Measurements from ENCODE around the gene NBL1.

Gene NBL1

GRCh38 chr1:19643602-19644394, at the start of gene NBL1:
NBL1 (plus strand) TSS chr1:19644311; CDS start chr1:19655031, 10,720 bp downstream.
- DNase-seq (ENCODE audit: low read depth, low spot score) = peak; percentile 49

DNA sequence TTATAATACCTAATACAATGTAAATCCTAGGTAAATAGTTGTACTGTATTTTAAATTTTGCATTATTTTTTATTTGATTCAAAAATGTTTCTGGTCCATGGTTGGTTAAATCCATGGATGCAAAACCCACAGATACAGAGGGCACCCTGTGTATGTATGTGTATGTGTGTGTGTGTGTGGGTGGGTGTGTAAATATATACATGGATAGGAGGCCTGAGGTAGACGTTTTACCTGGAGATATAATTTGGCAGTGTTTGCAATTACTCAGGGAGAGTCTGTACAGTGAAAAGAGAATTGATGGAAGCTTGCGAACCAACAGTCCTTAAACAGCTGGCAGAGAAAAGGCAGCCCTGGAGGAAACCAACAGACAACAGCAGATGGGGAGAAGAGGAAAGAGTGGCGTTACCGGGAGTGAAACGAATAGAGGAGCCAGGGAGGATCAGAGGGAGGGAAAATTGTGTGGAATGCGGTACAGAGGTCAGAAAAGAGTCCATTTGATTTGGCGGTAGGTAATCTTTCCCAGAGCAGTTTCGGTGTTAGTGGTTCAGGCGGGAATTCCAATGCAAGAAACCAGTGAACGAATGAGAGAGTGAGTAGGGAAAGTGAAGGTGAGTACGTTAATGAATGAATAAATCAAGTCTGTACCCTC, 47.9 kb upstream of the NBL1 start:
- no peak for DNase-seq (ENCODE audit: low read depth, low spot score)

- peak; percentile 89 for DNase-seq (ENCODE audit: low read depth, low spot score)
Measured at GRCh38 chr1:19596714-19597495, 47.2 kb upstream of the NBL1 start.

GRCh38 chr1:19597496-19598309, 46.4 kb upstream of the NBL1 start:
- no peak for DNase-seq (ENCODE audit: low read depth, low spot score)

DNA sequence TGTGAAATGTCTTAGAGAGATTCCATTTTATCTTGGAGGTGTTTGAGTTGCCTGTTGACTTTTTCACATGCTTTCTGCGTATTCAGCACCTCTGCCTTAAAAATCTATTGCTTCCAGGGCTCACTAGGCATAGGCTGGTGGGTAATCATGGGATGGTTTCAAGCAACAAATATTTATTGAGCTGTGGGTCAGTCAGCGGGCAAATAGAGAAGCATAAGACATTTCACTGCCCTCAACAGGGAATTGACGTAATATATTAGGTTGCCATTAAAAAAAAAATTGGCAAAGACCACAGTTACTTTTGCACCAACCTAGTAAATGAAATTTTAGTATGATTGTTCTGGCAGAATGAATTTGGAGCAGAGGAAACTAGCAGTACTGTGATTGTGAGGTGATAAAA, 44.3 kb upstream of the NBL1 start:
- no peak for DNase-seq (ENCODE audit: low read depth, low spot score)

DNA sequence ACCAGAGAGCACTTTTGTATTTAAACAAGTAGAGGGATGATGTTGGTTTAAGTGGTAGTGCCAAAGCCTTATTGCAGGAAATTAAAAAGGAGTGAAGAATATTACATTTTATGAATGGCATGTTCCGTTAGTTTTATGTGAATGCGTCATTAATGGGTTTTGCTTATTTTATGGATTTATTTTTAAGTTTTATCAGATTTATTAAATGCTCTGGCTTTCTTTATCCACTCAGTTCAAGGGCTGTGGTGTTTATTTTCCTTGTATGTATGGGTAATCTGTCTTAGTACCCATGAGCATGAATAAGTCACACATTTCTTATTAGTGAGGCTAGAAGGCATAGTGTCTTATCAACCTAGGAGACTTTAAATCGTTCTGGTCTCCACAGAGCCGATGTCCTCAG, 41.6 kb upstream of the NBL1 start:
- DNase-seq (ENCODE audit: low read depth, low spot score) = no peak

DNA sequence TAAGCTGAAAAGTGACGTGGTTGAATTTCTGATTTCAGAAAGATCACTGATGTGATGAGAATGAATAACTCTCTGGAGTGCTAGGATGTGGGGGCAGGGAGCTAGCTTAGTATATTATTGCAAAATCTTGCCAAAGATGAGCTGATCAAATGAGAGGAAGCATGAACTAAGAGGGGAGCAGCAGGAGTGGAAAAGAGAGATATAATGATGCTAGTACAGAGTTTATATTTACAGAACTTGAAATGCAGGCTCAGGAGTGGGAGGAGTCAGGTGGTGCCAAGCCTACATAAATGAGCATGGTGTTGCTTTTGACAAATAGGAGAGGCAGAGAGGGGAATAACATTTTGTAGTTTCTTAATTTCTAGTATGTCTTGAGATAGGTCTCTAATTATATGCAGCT, 38.1 kb upstream of the NBL1 start:
- no peak for DNase-seq (ENCODE audit: low read depth, low spot score)

DNA sequence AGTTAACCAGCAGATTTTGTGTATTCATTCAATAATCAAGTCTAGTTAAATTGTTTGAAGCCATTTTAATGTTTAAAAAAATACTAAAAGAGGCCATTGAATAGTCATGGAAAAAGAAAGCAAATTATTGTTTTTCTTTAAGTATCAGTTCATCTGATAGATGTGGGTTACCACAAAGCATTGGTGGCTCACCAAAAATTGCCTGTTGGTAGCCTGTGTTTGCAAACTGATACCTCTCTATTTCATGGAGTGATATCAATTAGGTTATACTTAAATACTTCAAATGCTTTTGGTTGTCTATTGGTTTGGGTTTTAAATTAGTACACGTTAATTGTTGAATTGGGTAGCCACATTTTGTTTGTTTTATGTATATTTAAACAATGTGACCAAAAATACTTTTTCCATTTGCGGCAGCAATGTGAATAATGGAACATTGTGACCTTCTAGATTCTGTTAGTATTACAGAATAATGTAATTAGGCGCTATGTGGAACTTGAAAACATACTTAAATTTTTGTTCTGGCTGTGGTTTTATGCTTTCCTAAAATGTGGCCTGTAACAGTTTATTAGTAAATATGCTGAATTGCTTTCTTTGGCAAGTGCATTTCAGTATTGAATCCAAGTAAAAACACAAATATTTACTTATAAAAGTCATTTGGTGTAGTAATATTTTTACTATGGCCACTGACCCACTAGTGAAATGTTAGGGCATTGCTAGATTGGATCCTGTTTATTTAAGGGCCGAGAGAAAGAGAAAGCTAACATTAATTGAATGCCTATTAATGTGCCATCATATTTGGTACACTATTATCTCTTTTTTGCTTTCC, 37.1 kb upstream of the NBL1 start:
- peak; percentile 18 for DNase-seq (ENCODE audit: low read depth, low spot score)

GRCh38 chr1:19608232-19608631, 35.9 kb upstream of the NBL1 start:
- no peak for DNase-seq (ENCODE audit: low read depth, low spot score)

- no peak for DNase-seq (ENCODE audit: low read depth, low spot score)
Measured at GRCh38 chr1:19610282-19610981, 33.7 kb upstream of the NBL1 start.

DNA sequence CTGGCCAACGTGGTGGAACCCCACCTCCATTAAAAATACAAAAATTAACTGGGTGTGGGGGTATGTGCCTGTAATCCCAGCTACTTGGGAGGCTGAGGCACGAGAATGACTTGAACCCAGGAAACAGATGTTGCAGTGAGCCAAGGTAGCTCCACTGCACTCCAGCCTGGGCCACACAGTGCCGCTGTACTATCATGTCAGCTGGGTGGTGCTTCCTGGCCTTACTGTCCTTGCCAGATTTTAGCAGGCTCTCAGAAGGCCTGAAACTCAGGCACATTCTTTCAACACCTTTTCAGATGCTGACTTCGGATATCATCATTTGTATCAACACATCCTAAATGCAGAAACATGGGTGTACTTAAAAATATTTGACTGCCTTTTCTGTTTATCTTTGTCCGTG, 31.6 kb upstream of the NBL1 start:
- no peak for DNase-seq (ENCODE audit: low read depth, low spot score)

DNA sequence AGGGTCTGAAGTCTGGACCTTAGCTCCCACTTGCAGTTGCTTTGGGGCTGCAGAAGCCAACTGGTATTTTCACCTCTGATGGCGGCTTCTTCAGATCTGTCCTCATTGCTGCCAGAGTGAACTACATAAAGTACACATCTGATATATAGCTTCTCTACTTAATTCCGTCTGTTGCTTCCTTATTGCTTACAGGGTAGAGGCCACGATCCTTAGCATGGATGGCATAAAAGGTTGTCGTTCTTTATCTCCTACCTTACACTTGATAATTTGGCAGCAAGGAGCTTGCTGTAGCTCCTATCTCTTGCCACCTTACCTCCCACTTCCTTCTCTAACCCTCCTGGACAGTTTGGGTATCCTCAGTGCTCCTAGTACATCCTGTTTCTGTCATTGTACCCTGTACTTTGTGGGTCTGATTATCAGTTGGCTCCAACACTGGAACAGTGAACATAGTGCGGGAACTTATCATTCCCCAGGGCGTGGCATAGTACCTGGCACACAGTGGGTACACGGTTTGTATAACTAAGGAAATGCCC, 30.9 kb upstream of the NBL1 start:
- DNase-seq (ENCODE audit: low read depth, low spot score) = no peak

GRCh38 chr1:19615438-19615837, 28.7 kb upstream of the NBL1 start:
- no peak for DNase-seq (ENCODE audit: low read depth, low spot score)

GRCh38 chr1:19616489-19616888, 27.6 kb upstream of the NBL1 start:
- no peak for DNase-seq (ENCODE audit: low read depth, low spot score)

DNA sequence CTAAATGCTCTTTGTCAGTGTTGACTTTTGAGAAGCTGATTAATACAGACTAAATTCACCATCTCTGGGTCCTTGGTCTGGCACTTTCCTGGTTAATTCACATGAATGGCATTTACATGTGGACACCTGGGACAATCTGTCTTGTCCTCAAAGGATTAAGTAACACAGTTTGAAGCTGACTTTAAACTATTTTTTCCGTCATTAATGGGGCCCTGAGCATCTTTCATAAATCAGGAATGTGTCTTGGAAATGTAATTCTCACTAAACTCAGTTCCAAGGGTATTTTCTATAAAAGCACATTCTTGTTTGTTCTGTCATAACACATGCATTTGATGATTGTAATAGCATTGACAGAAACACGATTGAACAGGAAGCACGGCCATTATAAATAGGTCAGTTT, 26.7 kb upstream of the NBL1 start:
- DNase-seq (ENCODE audit: low read depth, low spot score) = no peak

DNA sequence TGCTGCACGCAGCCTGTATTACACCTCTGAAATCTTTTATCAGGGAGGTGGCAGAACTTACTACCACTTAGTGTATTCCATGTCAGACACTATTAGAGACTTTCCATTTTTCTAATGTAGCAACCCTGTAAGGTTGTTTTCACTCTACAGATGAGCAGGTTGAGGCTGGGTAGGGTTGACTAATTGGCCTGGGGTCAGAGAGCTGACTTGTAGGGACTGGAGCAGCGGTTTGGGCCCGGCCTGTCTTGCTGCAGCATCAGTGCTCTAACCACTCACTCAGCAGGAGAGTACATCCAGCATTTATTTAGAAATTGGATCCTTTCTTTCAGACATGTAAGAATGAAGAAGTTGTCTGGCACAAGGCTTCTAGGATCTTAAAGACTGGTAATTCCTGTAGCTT, 25.7 kb upstream of the NBL1 start:
- no peak for DNase-seq (ENCODE audit: low read depth, low spot score)

- no peak for DNase-seq (ENCODE audit: low read depth, low spot score)
Measured at GRCh38 chr1:19619697-19620384, 24.3 kb upstream of the NBL1 start.

GRCh38 chr1:19620786-19621185, 23.3 kb upstream of the NBL1 start:
- no peak for DNase-seq (ENCODE audit: low read depth, low spot score)

- DNase-seq (ENCODE audit: low read depth, low spot score) = no peak
Measured at GRCh38 chr1:19621274-19621950, 22.7 kb upstream of the NBL1 start.

Measured in activated naive CD8-positive, alpha-beta T cell treated with anti-CD3 and anti-CD28 coated beads, Interleukin-2, amount 50 U/mL, for 16 hours (primary cell).